EH (cell line): ENCODE measurements around the gene SPACA4.
"Not testable (repeated sequence)": the region's sequence is repeated elsewhere in the genome, so short reads cannot be mapped to it uniquely, and the experiment has no call there.

Experiments used
- DNase-seq: peaks from one replicate; pipeline ENCODE4 v3.0.0-alpha.2; 2015; ENCODE audit warnings: low read depth

The SPACA4 gene

GRCh38 chr19:48606463-48607358, at the start of gene SPACA4:
Gene SPACA4 (plus strand): TSS chr19:48606742. CDS start chr19:48606979, 237 bp downstream.
- no peak for DNase-seq

- no peak for DNase-seq
These were observed 49.7 kb upstream of the SPACA4 start for GRCh38 chr19:48556825-48557224.

GRCh38 chr19:48558018-48558684, 48.4 kb upstream of the SPACA4 start:
- DNase-seq: peak; percentile 78

GRCh38 chr19:48560095-48560530, 46.4 kb upstream of the SPACA4 start:
- DNase-seq: peak; percentile 29

- DNase-seq: no peak
These were observed 45.1 kb upstream of the SPACA4 start for GRCh38 chr19:48561412-48561811.

- DNase-seq: peak; percentile 85
These were observed 41.5 kb upstream of the SPACA4 start for GRCh38 chr19:48565090-48565489.

GRCh38 chr19:48568345-48568886, 38.1 kb upstream of the SPACA4 start:
- DNase-seq: peak; percentile 95

- DNase-seq: peak; percentile 39
These were observed 36.7 kb upstream of the SPACA4 start for GRCh38 chr19:48569814-48570213.

- DNase-seq: no peak
These were observed 35.0 kb upstream of the SPACA4 start for GRCh38 chr19:48571378-48572162.

- no peak for DNase-seq
These were observed 33.4 kb upstream of the SPACA4 start for GRCh38 chr19:48573163-48573505.

- DNase-seq: no peak
These were observed 30.5 kb upstream of the SPACA4 start for GRCh38 chr19:48575931-48576622.

- not testable (repeated sequence) for DNase-seq
These were observed 28.6 kb upstream of the SPACA4 start for GRCh38 chr19:48577908-48578307.

- peak; percentile 63 for DNase-seq
These were observed 27.7 kb upstream of the SPACA4 start for GRCh38 chr19:48578891-48579290.

GRCh38 chr19:48582168-48582567, 24.4 kb upstream of the SPACA4 start:
- no peak for DNase-seq

- no peak for DNase-seq
These were observed 19.2 kb upstream of the SPACA4 start for GRCh38 chr19:48587387-48587786.

- peak; percentile 84 for DNase-seq
These were observed 17.7 kb upstream of the SPACA4 start for GRCh38 chr19:48588670-48589401.

GRCh38 chr19:48591021-48591420, 15.5 kb upstream of the SPACA4 start:
- peak; percentile 28 for DNase-seq

- DNase-seq: no peak
These were observed 11.4 kb upstream of the SPACA4 start for GRCh38 chr19:48595171-48595570.

- DNase-seq: no peak
These were observed 10.7 kb upstream of the SPACA4 start for GRCh38 chr19:48595833-48596232.

GRCh38 chr19:48596237-48596636, 10.3 kb upstream of the SPACA4 start:
- no peak for DNase-seq
